Measurements from ENCODE around the gene PIP5K1C.

PIP5K1C gene

DNA sequence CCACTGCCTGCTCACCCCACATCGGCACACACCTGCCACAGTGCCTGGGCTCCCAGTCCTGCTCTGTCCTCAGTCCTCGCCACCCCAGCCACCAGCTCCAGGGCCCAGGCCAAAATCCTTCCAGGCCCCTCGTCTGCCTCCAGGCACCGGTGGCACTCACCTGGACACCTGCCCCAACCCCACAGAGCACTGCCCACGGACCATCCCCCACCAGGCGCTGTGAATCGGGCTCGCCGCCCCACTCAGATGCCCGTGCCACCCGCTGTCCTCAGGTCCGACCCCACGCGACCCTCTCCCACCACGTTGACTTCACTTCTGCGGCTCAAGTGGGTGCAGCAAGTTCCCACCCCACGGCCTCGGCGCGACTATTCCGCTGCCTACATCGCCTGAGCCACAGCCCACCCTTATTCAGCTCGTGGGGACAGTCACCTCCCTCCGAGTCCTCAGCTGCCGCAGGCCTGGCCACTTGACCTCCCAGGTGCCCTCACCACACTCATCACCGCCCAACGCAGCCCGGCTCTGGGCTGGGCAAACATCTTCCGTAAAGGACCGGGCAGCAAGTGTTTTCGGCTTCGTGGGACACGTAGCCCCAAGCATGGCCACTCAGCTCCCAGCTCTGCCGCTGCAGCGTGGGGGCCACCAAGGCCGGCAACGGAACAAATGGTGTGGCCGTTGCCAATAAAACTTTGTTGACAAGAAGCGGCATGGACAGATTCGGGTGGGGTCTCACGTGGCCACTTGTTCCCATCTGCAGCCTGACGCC is 5.7 kb downstream of the PIP5K1C start:
- DNase-seq: no peak

DNA sequence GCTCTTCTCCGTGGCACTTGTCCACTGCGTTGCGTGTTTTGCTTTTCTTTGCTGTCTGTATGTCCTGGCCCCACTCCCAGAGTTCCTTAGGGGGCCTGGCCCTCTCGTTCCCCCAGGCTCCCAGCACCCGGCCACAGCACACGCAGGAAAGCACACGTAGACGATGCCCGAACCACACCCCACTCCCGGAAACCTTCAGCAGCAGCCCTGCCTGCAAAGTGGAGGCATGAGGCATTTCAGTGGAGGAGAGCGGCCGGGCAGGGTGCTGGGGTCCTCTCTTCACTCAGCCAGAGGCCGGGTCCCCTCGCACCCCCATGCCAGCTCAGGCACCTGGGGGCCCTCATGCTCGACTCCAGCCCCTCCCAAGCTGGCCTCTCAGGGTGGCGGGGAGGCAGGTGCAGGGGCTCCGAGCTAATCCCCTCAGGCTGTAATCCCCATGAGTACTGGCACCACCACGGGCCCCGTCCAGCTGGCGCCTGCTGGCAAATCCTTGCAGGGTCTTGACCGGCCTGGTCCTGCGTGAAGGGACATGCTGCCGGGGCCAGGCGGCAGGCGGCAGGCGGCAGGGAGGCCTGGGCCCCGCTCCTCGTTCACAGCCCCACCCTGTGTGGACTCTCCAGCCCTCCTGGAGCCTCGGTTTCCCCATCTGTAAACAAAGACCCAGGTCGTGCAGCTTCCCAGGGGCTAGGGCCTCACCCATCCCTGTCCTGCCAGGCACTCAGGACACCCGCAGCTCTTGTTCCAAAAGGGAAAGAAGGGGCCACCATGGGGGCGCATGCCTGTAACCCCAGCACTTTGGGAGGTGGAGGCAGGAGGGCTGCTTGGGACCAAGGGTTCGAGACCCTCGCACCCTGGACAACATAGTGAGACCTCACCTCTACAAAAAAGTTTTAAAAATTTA is 7.0 kb downstream of the PIP5K1C start:
- DNase-seq: no peak

GRCh38 chr19:3692141-3693024 is 7.9 kb downstream of the PIP5K1C start:
- peak; percentile 19 to 50 (median 36) for DNase-seq

DNA sequence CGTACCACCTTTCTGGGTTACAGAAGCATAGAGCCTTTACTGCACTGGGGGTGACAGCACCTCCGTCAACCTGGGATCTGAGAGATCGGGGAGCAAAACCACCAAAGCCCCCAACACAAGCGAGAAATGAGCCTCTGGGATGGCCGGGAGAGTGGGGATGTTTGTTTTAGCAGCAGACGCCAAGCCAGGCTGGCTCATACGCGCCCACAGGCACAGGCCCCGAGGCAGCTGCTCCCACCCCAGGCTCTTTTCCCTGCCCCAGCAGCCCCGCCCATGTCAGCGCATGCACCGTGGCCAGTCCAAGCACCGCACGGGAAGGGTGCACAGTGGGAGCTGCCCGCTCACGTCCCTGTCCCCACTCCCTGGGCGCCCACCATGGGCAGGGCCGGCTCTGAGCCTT is 8.5 kb downstream of the PIP5K1C start:
- DNase-seq: no peak

GRCh38 chr19:3691372-3691716 is 8.9 kb downstream of the PIP5K1C start:
- DNase-seq: no peak

DNA sequence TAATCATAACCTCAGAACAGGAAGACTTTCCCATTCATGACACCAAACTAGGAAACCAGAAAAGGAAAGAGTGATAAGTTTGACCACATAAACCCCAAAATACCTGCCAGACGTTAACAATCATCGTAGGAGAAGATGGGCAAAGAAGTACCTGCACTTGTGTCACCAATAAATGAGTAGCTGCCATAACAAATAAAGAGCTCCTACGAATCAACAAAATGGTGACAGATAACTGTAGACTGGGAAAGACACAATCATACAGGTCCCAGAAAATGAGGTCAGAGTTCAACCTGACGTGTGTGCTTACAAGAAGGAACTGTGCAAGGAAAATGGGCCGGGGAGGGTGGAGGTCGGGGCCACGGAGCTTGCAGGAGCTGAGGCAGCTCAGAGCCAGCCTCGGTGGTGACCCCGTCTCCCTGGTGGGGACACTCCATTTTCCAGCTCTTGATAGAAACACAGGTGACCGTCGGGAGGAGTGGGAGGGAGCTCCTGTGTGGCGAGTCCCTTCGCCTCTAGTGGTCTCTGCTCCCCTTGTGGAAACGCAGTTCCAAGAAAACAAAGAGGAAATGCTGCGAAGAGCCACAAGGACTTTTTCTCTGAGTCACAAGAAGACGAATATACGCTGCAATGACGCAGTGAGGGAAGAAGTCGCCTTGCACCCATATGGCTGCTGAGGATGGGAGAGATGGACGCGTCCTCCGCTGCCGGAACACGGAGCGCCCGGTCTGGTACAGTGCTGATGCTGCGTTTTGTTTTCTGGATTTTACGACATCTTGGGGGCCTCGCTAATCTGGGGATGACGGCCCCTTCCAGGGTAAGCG is 9.5 kb downstream of the PIP5K1C start:
- DNase-seq: no peak

- peak in 1 of 4 experiments; percentile 42 for DNase-seq
Measured at GRCh38 chr19:3687774-3688706, 12.2 kb downstream of the PIP5K1C start.

- no peak for DNase-seq
Measured at GRCh38 chr19:3687393-3687773, 12.9 kb downstream of the PIP5K1C start.

DNA sequence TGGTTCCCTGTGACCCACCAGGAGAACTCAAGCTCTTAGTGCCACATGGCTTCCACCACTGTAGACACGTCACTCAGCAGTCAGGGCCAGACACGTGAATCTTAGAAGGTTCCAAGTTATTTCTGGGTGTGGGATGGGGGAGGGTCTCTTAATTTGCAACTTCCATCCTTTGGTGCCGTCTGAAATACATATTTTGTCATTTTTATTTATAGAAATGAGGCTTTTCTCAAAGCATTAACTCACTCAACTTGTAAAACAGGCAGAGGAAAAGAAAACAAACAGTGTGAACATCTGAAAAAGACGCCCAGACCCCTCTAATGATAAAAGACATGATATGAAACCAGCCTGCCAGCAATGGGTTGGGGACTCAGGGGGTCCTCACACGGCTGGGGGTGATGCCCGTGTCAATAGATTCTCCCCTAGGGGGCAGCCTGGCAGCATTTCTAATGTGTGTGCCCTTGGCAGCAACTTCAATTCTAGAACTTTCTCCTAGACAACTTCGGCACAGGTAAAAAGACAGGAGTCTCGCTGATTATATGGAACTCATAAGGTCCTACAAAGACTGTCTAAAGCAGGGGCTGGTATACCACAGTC is 15.4 kb downstream of the PIP5K1C start:
- DNase-seq: no peak

GRCh38 chr19:3684054-3684816 is 16.0 kb downstream of the PIP5K1C start:
- no peak for DNase-seq

- no peak for DNase-seq
Measured at GRCh38 chr19:3683405-3684053, 16.7 kb downstream of the PIP5K1C start.

DNA sequence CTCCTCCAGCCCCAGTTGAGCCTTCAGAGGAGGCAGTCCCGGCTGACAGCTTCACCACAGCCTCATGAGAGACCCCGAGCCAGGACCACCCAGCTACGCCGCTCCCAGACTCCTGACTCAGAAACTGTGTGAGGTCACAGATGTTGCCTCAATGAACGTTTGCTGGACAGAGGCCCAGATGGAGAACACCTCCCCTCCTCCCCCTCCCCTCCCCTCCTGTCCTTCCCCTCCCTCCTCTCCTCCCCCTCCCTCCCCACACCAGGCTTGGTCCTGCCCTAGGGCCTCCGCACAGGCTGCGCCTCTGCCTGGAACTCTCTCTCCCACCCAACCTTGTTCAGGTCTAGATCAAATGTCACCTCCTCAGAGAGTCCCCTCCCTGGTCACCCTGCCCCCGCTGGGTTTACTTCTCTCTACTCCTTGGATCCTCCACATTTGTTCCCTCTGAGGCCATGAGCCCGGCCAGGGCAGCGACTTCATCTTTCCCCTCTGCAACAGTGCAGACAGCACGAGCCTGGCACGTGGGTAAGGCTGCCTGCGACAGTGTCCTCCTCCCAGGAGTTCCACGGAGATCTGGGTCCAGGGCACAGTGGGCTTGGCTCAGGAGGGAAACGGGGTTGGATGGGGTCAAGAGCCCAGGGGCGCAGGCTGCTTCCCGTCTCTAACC is 17.4 kb downstream of the PIP5K1C start:
- no peak for DNase-seq

DNA sequence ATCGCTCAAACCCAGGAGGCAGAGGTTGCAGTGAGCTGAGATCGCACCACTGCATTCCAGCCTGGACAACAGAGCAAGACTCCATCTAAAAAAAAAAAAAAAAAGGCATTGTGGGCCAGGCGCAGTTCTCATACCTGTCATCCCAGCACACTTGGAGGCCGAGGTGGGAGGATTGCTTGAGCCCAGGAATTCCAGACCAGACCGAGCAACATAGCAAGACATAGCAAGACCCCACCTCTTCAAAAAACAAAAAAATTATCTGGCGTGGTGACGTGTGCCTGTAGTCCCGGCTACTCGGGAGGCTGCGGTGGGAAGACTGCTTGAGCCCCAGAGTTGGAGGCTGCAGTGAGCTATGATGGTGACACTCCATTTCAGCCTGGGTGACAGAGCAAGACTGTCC is 18.0 kb downstream of the PIP5K1C start:
- DNase-seq: no peak

- no peak for DNase-seq
Measured at GRCh38 chr19:3680939-3681338, 19.3 kb downstream of the PIP5K1C start.

- no peak for DNase-seq
Measured at GRCh38 chr19:3679581-3679980, 20.7 kb downstream of the PIP5K1C start.

DNA sequence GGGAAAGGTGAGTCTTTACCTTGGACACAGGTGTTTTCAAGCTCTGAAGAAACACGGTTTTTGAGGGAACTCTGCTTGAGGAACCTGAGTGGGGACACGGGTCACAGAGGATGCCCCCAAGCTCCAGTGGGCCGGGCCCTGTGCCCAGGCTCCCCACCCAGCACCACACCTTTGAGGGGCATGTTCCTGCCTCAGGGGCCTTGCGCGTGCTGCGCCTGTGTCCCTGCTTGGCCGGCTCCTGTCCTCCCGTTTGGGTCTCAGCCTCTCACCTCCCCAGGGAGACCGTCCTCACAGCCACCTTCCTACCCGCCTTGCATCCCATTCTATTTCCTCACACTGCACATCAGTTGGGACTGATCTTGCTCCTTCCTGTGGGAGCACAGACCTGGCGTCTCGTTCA is 21.1 kb downstream of the PIP5K1C start:
- DNase-seq: no peak

DNA sequence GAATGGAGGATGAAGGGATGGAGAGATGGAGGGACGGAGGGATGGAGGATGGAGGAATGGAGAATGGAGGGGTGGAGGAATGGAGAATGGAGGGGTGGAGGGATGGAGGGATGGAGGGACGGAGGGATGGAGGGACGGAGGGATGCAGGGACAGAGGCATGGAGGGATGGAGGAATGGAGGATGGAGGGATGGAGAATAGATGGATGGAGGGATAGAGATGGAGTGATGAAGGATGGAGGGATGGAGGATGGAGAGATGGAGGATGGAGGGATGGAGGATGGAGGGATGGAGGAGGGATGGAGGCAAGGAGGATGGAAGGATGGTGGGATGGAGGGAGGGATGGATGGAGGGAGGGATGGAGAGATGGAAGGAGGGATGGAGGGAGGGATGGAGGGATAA is 22.1 kb downstream of the PIP5K1C start:
- DNase-seq: no peak

- DNase-seq: no peak
Measured at GRCh38 chr19:3674784-3675543, 25.3 kb downstream of the PIP5K1C start.
